Epithelial cell of esophagus (primary cell): Measurements from ENCODE around the gene ITGB2.
A peak's percentile ranks its signal among the peaks of the same experiment; 100 is the strongest.

Source experiments
- DNase-seq: peaks from one replicate; pipeline ENCODE4 v3.0.0; 2010; ENCODE audit warnings: low read depth
- H3K4me3 ChIP-seq: 2 replicates; pipeline ENCODE4 v1.5.1; 2011; ENCODE audit warnings: mild to moderate bottlenecking, low read length, control low read depth
- TF ChIP-seq, protein P1 (sequence below): IDR thresholded peaks from 2 replicates; pipeline ENCODE4 v1.5.1; 2011; ENCODE audit warnings: low read depth, mild to moderate bottlenecking, low read length, control low read depth, inconsistent platforms; ENCODE audit not compliant: insufficient read depth; ENCODE audit errors: missing control alignments

The ITGB2 gene

GRCh38 chr21:44943686-44944550 is 23.2 kb upstream of the ITGB2 start:
- TF ChIP-seq, protein P1, sequence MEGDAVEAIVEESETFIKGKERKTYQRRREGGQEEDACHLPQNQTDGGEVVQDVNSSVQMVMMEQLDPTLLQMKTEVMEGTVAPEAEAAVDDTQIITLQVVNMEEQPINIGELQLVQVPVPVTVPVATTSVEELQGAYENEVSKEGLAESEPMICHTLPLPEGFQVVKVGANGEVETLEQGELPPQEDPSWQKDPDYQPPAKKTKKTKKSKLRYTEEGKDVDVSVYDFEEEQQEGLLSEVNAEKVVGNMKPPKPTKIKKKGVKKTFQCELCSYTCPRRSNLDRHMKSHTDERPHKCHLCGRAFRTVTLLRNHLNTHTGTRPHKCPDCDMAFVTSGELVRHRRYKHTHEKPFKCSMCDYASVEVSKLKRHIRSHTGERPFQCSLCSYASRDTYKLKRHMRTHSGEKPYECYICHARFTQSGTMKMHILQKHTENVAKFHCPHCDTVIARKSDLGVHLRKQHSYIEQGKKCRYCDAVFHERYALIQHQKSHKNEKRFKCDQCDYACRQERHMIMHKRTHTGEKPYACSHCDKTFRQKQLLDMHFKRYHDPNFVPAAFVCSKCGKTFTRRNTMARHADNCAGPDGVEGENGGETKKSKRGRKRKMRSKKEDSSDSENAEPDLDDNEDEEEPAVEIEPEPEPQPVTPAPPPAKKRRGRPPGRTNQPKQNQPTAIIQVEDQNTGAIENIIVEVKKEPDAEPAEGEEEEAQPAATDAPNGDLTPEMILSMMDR = no peak
- no peak for DNase-seq
- H3K4me3 ChIP-seq = no peak overlapping the region

DNA sequence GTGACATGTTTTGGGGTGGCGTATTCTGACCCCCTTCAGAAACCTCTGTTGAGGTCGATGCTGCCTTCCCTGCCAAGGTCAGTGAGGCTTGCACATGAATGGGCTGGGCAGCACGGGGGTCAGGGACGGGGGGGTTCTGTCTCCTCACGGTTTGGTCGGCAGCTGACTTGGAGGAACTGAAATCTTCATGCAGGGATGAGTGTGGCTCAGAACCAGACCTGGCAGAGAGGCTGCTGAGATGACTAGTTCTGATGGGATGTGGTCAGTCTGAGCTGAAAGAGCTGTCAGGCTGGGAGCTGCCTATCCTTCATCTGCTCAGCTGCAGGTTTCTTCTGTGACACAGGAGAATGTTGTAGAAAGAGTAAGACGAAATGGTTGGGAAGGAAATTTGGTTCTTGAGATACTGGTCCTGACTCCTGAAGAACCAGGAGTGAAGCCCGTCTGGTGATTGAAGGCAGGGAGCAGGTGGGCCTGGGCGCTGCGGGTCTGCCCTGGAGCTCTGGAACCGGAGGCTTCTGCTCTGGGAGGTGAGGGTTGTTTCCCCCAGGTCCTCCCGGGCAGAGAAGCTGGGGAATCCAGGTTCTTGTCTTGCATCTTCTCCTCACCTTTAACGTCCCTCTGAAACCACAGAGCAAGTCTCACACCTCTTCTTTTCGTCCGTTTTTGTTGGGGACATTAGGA is 22.4 kb upstream of the ITGB2 start:
- H3K4me3 ChIP-seq = no peak overlapping the region
- TF ChIP-seq, protein P1 = no peak
- no peak for DNase-seq

GRCh38 chr21:44942566-44942965 is 21.9 kb upstream of the ITGB2 start:
- H3K4me3 ChIP-seq = no peak overlapping the region
- TF ChIP-seq, protein P1 = no peak
- no peak for DNase-seq

- peak overlapping the region; percentile 95 for H3K4me3 ChIP-seq
- TF ChIP-seq, protein P1 = no peak
- no peak for DNase-seq
These were observed 20.9 kb upstream of the ITGB2 start for GRCh38 chr21:44941567-44941966.

DNA sequence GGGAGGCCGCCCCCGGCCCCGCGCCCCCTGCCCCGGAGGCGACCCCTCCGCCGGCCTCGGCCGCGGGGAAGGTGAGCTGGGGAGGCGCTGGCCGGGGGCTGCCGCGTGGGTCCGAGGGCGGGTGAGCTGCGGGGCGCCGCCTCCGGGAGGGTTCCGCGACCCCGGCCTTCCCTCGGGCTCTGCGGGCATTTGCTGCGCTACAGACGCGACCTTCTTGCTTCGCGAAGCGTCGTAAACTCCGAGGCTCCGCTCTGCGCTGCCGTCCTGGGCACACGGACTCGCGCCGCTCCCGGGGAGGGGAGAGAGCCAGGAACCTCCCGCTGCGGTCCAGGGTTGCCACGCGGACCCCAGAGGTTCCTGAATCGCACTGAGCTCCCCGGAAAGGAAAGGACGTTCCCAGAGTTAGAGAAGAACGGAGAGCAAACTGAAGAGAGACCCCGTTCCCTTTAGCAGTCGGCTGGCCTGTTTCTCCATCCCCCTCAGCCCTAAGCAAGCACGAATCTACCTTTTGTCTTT is 19.5 kb upstream of the ITGB2 start:
- no peak for DNase-seq
- peak overlapping the region; percentile 95 for H3K4me3 ChIP-seq
- TF ChIP-seq, protein P1 = no peak

GRCh38 chr21:44939532-44940115 is 18.9 kb upstream of the ITGB2 start, which contains the start of gene SLX9:
SLX9 (plus strand) TSS chr21:44940029; CDS start chr21:44940058, 29 bp downstream.
- H3K4me3 ChIP-seq = peak within 1 kb of the TSS; percentile 95
- DNase-seq = peak; percentile 87
- TF ChIP-seq, protein P1 = no peak
